DMS79 treated with DMSO at 0.1 percent for 48 hours (cell line): ENCODE data around the gene PPP1R13B.

Source experiments
- DNase-seq: peaks from one replicate; lab custom pipeline; 2025; lab: John Stamatoyannopoulos, UW

The PPP1R13B gene

GRCh38 chr14:103712633-103713247, 134.6 kb downstream of the PPP1R13B start:
- DNase-seq = no peak

- DNase-seq = no peak
Observed at GRCh38 chr14:103711516-103712431, 135.6 kb downstream of the PPP1R13B start.

GRCh38 chr14:103710771-103711377, 136.5 kb downstream of the PPP1R13B start:
- DNase-seq = no peak

- DNase-seq = no peak
Observed at GRCh38 chr14:103709814-103710213, 137.6 kb downstream of the PPP1R13B start.

- DNase-seq = no peak
Observed at GRCh38 chr14:103708750-103709187, 138.6 kb downstream of the PPP1R13B start.

- DNase-seq = no peak
Observed at GRCh38 chr14:103707329-103708263, 139.8 kb downstream of the PPP1R13B start.

GRCh38 chr14:103706551-103707328, 140.6 kb downstream of the PPP1R13B start:
- DNase-seq = no peak

- DNase-seq = no peak
Observed at GRCh38 chr14:103705504-103706284, 141.7 kb downstream of the PPP1R13B start.

GRCh38 chr14:103705118-103705503, 142.3 kb downstream of the PPP1R13B start:
- no peak for DNase-seq

GRCh38 chr14:103704708-103705107, 142.7 kb downstream of the PPP1R13B start:
- no peak for DNase-seq

GRCh38 chr14:103703433-103704385, 143.7 kb downstream of the PPP1R13B start:
- DNase-seq = no peak

GRCh38 chr14:103702497-103703432, 144.6 kb downstream of the PPP1R13B start:
- DNase-seq = no peak

GRCh38 chr14:103702095-103702494, 145.3 kb downstream of the PPP1R13B start:
- no peak for DNase-seq

- DNase-seq = no peak
Observed at GRCh38 chr14:103700753-103701490, 146.5 kb downstream of the PPP1R13B start.

GRCh38 chr14:103699901-103700752, 147.2 kb downstream of the PPP1R13B start:
- DNase-seq = no peak

GRCh38 chr14:103699261-103699661, 148.1 kb downstream of the PPP1R13B start:
- no peak for DNase-seq
